NCI-H82 (cell line): ENCODE measurements around the gene STPG3.

Experiments used
- DNase-seq: peaks from one replicate; lab custom pipeline; 2025; lab: John Stamatoyannopoulos, UW

Gene STPG3

DNA sequence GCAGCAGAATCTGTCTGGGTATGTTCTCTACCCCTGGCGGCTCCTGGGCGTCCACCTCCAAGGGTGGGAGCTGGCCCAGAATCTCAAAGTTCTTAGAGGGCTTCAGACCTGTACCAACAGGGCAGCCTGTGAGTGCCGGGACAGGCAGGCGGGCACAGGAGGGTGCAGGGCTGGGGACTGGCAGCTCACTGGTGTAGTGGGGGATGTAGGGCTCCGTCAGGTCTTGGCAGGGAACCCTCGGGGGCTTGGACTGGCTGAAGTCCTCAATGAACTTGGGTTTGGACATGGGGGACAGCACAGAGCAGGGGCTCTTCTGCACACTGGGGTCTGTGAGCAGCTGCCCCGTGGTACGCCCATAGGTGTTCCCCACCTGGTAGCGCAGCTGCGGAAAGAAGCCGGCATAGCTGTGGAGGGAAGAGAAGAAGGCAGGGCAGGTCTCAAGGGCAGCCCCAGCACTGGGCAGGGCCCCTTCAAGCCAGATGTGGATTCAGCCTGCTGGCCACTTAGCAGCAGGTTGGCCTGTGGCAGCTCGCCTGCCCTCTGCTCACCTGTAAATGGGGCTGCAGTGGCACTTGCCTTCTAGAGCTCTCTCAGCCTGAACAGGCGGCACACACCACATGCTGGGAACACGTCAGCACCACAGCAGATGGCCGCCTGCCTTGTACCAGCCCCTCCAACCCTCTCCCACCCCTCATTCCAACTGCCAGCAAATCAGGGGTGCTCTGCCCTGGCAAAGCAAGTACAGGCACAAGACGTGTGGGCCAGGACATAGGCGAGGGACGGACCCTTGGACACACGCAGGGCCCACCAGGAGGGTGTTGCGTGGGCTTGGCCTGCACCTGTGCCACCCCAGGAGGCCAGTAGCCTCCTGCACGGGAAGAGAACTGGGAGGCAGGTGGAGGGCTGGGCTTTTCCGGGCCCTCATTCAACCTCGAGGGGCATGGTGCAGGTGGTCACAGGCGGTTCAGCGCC, 5.3 kb upstream of the STPG3 start:
- no peak for DNase-seq

DNA sequence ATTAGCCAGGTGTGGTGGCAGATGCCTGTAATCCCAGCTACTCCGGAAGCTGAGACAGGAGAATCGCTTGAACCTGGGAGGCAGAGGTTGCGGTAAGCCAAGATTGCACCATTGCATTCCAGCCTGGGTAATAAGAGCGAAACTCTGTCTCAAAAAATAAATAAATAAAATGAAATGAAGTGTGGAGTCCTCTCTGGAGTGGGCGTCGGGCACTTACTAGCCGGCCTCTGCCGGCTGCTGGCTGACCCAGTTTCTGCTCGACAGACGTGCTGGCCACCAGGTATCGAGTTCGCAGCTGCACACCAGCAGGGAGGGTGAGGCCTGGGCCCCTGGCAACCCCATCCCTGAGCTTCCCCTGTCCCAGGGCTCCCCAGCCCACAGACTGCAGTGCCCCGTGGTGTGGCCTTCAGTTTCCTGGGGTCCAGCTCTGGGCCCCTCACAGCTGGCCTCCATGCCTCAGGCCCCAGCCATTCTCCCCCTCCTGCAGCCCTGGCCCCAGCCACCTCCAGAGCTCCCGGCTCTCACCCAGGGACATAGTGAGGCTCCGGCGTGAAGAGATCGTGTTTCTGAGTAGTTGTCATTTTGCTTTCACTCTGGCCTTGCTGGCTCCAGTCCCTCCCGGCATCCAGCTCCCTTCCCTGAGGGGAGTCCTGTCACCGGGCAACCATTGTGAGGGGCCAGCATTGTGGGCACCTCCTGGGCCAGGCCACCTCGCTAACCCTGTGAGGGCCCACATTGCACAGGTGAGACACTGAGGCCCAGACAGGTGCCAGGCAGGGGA, 3.8 kb upstream of the STPG3 start:
- no peak for DNase-seq

DNA sequence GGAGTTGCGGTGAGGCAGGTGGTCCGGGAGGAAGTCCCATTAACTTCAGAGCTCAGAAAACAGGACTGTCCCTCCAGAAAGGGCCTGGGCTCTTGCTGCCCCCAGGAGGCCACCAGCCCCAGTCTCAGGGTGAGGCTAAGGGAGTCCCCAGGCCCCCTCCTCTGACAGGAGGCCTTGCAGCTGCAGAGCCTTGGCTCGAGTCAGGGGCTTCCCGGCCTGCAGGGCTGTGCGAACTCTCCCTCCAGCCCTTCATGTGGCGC, 3.2 kb upstream of the STPG3 start:
- DNase-seq = no peak

DNA sequence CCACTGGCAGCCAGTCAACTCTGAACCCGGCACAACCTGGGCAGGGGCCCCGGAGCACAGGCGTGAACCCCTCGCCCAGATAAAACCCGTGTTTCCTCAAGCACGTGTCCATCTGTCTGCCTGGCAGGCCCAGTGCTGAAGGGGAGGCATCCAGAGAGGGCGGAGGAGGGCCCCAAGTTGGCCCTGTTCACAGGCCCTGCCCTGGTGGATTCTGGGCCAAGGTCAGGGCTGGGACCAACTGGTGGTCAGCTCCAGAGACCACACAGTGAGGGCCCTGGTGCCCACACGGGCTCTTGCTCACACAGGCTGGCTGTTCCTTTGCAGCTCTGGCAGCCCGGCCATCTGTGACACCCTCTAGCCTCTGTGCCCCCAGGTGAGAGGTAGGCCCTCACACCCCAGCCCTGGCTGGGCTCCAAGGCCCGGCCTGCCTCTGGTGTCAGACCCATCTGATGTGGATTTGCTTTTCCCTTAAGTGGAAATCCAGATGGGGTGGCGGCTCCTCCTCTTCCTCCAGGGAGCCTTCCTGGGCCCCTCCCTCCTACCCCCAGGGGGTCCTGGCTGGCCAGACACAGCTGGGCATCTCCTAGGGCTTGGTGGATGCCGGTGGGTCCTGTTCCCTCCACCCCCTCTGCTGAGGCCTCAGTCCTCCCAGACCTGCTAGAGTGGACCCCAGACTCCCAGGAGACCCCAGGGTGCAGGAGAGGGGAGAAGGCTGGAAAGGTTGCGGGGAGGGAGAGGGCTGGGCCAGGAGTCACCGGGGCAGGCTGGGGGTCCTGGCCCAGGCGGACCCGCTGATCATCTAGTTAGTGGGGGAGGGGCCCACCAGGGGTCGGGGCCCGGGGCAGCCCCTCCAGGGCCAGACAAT, 525 bp upstream of the STPG3 start:
- DNase-seq = no peak

DNA sequence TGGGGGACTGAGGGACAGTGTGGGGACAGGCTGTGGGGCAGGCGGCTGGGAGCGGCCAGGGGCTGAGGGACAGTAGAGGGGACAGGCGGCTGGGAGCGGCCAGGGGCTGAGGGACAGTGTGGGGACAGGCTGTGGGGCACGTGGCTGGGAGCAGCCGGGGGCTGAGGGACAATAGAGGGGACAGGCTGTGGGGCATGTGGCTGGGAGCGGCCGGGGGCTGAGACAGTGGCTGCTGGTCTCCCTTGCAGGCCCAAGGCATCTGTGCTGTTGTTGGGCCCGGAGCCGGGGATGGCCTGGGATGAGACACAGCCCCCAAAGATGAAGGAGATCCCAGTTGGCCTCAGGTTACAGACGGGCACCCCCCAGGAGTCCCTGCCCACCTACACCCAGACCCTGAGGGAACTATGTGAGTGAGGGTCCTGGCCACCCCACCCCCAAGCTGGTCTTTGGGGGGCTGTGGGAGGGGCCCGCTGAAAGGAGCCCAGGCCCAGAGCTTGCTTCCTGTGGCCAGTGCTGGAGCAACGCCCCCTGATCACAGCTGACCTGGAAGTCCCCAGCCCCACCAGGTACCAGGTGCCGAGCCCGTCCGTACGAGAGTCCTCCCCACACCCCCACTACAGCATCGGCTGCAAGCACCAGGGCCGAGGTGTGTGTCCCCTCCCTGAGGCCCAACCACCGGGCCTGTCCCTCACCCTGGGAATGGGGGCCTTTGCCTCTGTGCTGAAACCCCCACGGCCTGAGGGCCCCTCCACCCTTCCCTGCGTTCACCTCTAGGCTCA, 593 bp downstream of the STPG3 start:
- no peak for DNase-seq

DNA sequence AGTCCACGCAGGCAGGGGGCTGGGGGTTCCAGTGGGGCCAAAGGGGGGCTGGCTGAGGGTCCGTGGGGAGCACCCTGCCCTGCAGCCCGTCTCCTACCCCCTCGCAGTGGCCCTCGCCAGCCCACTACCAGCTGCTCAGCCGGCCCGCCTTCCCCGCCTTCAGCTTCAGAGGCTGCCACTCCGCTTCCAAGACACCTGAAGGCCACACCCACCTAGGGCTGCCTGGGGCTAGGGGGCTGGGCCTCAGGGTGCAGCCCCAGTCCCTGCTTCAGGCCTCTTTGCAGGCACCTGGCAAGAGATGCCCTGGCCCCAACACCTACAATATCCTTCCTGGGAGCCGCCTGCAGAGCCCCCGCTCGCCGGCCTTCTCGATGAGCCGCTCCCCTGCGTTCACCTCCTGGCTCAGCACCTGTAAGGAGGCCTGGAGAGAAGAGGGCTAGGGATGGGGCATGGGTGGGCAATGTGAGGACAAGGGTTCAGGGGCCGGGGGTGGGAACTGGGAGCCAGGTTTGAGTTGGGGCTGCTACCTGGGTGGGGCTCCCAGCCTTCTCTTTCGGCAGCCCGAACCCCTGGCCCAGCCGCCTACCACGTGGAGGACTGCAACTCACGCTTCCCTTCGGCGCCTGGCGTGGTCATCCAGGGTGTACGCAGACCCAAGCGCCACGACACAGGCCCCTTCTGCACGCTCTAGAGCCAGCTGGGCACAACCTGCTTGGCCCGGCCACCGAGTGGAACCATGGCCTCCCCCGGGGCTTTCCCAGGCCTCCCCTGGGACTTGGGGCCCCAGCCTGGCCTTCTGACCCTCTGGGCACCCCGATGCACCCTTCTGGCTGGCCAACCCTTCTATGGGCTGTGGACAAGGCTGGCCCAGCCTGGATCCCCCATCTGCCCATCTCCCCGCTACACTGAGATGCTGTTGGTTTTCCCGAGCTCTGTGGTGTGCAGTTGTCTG, 1.7 kb downstream of the STPG3 start:
- peak; percentile 60 for DNase-seq

DNA sequence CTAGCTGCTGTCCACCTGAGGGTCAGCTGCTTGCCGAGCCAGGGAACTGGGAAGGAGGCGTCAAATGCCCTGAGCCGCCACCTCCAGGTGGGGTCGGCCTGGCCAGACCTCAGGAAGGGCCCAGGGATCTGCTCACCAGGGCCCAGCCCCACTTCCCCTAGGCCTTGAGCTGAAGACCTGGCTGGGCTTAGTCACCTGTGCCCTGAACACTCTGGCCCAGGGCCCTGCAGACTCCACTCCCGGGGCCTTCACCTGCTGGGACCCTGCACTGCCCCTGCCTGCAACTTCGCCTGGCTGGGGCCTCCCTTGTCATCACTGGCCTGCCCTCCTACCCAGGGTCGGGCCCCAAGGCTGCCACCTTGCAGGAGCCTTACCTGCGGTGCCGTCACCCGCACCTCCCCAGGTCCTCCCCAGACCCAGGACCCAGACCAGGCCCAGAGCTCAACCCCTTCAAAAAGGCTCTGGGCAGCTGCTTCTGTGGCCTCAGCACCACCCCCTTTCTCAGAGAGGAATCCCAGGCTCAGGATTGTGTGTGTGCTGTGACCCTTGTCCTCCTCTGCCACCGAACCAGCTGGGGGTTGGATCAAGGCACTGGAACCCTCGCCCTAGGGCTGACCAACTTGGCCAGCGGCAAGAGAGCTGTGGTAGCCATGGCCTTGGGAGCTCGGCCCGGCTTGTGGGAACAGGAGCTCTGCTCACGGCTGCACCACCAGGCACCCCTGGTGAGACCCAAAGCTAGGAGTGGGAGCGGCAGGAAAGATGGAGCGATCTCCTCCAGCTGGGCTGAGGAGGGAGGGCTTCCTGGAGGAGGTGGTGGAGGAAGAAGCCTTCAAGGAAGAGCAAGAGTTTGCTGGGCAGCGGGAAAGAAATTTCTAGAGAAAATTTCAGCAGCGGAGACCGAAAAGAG, 2.9 kb downstream of the STPG3 start:
- peak; percentile 44 for DNase-seq

DNA sequence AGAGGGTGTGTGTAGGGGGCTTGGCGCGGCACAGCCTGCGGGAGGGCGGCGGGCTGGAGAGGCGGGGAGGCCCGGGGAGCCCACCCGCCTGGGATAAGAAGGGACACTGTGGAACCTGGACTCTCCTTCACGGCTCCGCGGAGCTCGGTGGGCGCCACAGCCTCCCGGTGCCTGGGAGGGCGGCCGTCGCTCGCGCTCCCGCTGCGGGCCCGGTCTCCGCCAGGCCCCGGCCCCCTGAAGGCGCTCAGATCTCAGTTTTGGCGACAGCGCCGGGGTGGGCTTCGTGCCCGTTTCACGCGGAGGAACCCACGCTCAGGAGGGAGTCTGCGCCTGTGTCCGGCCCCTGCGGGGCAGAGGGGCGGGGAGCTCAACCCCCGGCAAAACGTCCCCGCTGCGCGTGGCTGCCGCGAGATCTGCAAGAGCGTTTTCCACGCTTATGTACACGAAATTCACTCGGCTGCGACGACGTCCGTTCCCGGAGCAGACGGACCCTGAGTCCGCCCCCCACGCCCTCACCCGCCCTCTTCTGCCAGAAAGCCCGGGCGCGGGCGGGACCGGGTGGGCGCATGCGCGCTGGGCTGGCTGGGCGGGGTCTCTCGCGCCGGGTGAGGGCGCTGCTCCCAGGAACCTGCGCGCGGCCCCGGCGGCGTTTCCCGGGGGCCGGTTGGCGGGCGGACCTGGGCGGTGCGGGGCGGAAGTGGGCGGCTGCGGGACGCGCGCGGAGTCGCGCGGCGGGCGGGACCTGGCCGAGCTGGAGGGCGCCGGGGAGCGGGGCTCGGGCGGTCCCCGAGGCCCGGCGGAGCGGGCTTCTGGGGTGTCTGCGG, 3.8 kb downstream of the STPG3 start, which contains the start of gene NELFB:
NELFB (plus strand) TSS at position 704 of the 824 bp plus-strand sequence.
- DNase-seq = peak; percentile 91

DNA sequence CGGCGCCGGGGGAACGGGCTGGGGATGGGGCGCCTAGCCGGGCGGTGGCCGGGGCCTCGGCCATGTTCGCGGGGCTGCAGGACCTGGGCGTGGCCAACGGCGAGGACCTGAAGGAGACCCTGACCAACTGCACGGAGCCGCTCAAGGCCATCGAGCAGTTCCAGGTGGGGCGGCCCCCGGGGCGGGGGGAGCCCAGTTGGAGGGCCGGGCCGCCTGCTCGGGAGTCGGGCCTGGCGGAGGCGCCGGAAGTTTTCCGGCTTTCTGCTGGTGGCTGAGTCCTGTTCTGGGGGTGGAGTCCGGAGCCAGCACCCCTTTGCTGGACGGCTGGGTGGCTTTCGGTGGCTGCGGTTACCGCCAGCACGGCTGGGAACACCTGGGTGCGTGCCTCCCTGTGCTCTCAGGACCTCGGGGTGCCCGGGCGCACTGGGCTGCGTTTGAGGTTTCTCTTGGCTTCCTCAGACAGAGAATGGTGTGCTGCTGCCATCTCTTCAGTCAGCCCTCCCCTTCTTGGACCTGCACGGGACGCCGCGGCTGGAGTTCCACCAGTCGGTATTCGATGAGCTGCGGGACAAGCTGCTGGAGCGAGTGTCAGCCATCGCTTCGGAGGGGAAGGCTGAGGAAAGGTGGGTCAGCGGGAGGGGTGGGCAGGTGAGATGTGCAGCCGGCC, 4.5 kb downstream of the STPG3 start:
- DNase-seq = peak; percentile 68

DNA sequence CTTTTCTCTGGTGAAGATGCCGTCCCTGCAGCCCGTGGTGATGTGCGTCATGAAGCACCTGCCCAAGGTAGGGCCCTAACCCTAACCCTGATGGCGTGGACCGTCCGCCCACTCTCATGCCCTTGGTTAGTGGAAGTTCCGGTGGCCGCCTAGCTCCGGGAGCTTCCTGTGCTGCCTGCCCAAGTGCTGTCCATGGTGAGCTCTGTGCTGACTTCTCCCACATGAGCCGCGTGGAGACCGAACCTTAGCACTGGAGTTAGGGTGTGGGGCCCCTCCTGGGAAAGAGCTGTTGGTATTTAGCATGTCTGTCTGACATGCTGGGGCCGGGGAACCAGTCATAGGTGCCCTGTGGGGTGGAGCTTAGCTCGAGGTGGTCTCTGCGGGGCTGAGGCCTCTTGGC, 5.3 kb downstream of the STPG3 start:
- DNase-seq = no peak

DNA sequence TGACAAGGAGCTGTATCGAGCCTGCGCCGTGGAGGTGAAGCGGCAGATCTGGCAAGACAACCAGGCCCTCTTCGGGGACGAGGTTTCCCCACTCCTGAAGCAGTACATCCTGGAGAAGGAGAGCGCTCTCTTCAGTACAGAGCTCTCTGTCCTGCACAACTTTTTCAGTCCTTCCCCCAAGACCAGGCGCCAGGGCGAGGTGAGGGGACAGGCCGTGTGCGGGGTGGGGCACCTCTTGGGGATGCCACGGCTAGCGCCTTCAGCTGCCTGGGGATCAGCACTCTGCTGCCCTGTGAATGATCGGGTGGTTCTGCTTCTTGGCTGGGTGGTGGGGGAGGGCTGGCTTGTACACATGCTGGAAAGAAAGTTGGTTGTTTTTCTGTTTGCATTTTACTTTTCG, 5.8 kb downstream of the STPG3 start:
- DNase-seq = no peak

DNA sequence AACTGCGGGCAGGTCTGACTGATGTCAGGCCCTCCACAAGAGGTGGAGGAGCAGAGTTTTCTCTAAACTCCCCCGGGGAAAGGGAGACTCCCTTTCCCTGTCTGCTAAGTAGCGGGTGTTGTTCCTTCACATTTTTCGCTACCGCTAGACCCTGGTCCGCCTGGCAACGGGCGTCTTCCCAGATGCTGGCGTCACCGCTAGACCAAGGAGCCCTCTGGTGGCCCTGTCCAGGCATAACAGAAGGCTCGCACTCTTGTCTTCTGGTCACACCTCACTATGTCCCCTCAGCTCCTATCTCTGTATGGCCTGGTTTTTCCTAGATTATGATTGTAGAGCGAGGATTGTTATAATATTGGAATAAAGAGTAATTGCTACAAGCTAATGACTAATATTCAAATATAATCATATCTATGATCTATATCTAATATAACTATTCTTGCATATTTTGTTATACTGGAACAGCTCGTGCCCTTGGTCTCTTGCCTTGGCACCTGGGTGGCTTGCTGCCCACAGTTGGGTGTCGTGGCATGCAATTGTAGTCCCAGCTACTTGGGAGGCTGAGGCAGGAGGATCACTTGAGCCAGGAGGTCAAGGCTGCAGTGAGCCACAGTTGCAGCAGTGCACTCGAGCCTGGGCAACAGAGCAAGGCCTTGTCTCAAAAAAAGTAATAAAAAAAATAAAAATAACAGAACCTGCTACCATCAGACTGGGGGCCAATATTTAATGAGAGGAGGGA, 11.3 kb downstream of the STPG3 start:
- DNase-seq = peak; percentile 67

DNA sequence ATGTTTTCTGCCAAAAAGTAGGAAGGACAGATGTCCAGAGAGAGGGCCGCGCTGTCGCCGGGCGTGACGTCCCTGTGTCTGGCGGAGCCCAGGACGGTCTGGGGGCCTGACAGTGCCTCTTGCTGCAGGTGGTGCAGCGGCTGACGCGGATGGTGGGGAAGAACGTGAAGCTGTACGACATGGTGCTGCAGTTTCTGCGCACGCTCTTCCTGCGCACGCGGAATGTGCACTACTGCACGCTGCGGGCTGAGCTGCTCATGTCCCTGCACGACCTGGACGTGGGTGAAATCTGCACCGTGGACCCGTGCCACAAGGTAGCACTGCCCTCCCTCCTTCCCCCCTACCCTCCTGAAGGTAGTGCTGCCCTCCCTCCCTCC, 11.8 kb downstream of the STPG3 start:
- DNase-seq = no peak

DNA sequence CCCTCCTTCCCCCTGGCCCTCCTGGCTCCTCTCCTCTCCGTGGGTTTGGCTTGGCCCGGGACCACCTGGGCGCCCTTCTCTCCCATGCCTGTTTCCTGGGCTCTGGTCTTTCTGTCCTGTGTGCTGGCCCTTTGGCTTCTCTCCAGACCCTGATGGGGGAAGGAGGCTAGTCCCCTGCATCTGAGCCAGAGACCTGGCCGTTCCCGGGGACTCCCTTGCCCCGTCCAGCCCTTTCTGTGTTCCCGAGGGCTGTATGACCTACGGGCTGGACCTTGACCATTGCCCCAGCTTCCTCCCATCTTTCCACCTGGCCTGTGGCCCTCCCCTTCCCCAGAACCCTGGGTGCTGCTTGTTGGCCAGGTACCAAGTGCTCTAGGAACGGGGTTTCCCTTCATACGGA, 12.4 kb downstream of the STPG3 start:
- DNase-seq = no peak

DNA sequence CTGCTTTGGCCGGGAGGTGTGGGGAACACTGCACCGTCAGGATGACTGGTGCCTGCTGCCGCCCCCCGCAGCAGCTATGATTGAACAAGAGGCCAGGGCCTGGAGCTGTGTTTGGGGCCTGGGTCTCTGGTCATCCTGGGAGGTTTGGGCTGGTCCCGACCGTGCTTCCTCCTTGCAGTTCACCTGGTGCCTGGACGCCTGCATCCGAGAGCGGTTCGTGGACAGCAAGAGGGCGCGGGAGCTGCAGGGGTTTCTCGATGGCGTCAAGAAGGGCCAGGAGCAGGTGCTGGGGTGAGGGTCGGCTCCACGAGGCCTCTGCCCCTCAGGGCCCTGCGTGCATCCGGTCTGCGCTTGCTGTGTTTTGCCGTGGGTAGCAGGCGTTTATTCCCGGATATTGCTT, 13.0 kb downstream of the STPG3 start:
- no peak for DNase-seq

DNA sequence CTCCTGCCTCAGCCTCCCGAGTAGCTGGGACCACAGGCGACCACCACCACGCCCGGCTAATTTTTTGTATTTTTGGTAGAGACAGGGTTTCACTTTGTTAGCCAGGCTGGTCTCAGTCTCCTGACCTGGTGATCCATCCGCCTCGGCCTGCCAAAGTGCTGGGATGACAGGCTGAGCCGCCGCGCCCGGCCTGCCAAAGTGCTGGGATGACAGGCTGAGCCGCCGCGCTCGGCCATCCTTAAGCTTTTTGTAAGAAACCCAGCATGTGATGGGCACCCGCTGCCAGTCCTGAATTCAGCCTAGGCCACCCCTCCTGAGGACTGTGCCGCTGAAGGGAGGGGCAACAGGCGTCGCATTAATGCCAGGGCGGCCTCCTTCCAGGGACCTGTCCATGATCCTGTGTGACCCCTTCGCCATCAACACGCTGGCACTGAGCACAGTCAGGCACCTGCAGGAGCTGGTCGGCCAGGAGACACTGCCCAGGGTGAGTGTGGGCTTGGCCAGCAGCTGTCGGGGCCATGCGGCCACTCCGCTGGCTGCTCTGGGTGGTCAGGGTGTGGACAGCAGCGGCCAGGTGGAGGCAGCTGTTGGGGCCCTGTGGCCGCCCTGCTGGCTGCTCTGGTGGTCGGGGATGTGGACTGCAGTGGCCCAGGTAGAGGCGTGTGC, 14.5 kb downstream of the STPG3 start:
- no peak for DNase-seq

DNA sequence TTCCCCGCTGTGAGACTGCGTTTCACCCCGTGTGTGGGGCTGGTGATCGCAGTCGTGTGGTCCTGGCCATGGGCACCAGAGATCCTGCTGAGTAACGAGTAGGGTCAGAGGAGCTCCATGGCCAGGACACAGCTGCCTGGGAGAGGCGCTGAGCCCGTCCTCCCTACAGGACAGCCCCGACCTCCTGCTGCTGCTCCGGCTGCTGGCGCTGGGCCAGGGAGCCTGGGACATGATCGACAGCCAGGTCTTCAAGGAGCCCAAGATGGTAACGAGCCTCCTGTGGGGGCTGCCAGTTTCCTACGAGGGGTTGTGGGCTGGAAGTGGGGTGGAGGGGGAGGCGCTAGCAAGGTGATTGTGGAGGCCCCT, 15.1 kb downstream of the STPG3 start:
- DNase-seq = no peak
